Stimulated activated CD8-positive, alpha-beta memory T cell treated with anti-CD3 and anti-CD28 coated beads, Interleukin-2, amount 100 ng/mL, for 1 hour (primary cell): ENCODE results near the gene SEMA4A.
A peak's percentile ranks its signal among the peaks of the same experiment; 100 is the strongest.
"Not testable (repeated sequence)": the region's sequence is repeated elsewhere in the genome, so short reads cannot be mapped to it uniquely, and the experiment has no call there.

Experiments
- DNase-seq, 2 donors: peaks; one replicate each; pipeline ENCODE4 v3.0.0-alpha.2; 2020; ENCODE audit warnings: low read depth in 2 of 2

SEMA4A gene

GRCh38 chr1:156194300-156194652 is 40.9 kb downstream of the SEMA4A start:
- DNase-seq, result no peak

- no peak for DNase-seq
These were observed 42.5 kb downstream of the SEMA4A start for GRCh38 chr1:156195853-156196252.

- DNase-seq, result no peak
These were observed 43.1 kb downstream of the SEMA4A start for GRCh38 chr1:156196445-156196844.

- DNase-seq, result no peak
These were observed 45.5 kb downstream of the SEMA4A start for GRCh38 chr1:156198831-156199349.

- DNase-seq, result no peak
These were observed 46.7 kb downstream of the SEMA4A start for GRCh38 chr1:156200044-156200443.

- no peak for DNase-seq
These were observed 49.9 kb downstream of the SEMA4A start for GRCh38 chr1:156203331-156203730.

GRCh38 chr1:156204686-156205085 is 51.3 kb downstream of the SEMA4A start:
- no peak for DNase-seq

GRCh38 chr1:156211243-156211642 is 57.9 kb downstream of the SEMA4A start:
- DNase-seq, result no peak

GRCh38 chr1:156212130-156212529 is 58.7 kb downstream of the SEMA4A start:
- no peak for DNase-seq

- DNase-seq, result peak; percentile 88 to 91
These were observed 59.7 kb downstream of the SEMA4A start, which contains the start of gene PMF1 for GRCh38 chr1:156212833-156213643. Gene PMF1, plus strand, starts transcription at chr1:156213007. Its CDS starts 9 bp downstream, at chr1:156213016.

- DNase-seq, result no peak
These were observed 60.2 kb downstream of the SEMA4A start for GRCh38 chr1:156213644-156213966.

- no peak for DNase-seq
These were observed 60.8 kb downstream of the SEMA4A start for GRCh38 chr1:156214024-156214748.

GRCh38 chr1:156216361-156217086 is 63.1 kb downstream of the SEMA4A start:
- not testable (repeated sequence) for DNase-seq

GRCh38 chr1:156217871-156218270 is 64.5 kb downstream of the SEMA4A start:
- DNase-seq, result no peak

GRCh38 chr1:156220226-156220625 is 66.8 kb downstream of the SEMA4A start:
- no peak for DNase-seq

- no peak for DNase-seq
These were observed 68.8 kb downstream of the SEMA4A start for GRCh38 chr1:156221986-156222692.

- DNase-seq, result no peak
These were observed 72.3 kb downstream of the SEMA4A start for GRCh38 chr1:156225677-156226014.

GRCh38 chr1:156226116-156226538 is 72.7 kb downstream of the SEMA4A start:
- DNase-seq, result no peak

- no peak for DNase-seq
These were observed 73.4 kb downstream of the SEMA4A start for GRCh38 chr1:156226782-156227181.
